Hypothalamus (tissue), 51 donors: ENCODE measurements around the gene TAS2R13.

Experiments
- DNase-seq, 51 donors: peaks; one replicate each; lab custom pipeline; 2025; lab: John Stamatoyannopoulos, UW

Gene TAS2R13

DNA sequence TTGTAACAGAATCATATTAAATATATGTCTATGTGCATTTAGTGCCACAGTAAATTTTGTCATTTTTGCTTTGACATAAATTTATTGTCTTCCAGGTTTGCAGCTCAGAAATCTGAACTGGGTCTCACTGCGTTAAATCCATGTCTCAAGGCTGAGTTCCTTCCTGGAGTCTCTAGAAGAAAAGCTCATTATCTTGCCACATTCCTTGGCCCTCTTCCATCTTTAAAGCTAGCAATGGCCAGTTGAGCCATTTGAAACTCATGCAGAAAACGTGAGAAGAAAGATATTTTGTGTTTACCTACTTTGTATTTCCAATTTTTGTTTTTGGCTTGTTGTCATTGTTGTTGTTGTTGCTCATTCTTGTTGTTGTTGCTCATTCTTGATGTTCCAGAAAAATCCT, 36.0 kb downstream of the TAS2R13 start:
- DNase-seq, result no peak

GRCh38 chr12:10867381-10867780, 42.0 kb downstream of the TAS2R13 start:
- no peak for DNase-seq

DNA sequence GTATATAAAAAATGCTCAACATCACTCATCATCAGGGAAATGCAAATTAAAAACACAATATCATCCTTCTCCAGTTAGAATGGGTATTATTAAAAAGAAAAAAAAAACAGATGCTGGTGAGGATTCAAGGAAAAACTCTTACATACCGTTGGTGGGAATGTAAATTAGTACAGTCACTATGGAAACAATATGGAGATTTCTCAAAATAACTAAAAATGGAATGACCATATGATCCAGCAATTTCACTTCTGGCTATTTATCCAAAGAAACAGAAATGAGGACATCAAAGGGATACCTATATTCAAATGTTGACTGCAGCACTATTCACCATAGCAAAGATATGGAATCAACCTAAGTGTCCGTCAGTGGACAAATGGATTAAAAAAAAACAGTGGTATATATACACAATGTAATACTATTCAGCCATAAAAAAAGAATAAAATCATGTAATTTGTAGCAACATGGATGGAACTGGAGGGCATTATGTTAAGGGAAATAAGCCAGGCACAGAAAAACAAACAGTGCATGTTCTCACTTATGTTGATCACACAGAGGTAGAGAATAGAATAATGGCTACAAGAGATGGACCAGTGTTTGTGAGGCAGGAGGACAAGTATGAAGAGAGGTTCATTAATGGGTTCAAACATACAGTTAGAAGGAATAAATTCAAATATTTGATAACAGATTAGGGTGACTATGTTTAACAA, 45.7 kb downstream of the TAS2R13 start:
- no peak for DNase-seq

DNA sequence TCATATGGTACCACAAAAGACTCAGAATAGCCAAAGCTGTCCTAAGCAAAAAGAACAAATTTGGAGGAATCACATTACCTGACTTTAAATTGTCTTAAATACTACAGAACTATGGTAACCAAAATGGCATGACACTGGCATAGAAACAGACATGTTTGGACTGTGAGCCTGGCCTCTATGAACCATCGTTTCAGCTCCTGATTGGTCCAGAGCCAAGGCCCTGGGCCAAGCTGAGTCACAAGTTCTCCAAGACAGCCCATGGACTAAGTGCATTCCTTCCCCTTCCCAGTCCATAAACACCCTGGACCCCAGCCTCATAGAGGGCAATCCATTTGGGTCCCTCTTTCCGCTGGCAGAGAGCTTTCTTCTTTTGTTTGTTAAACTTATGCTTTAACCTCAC, 48.0 kb downstream of the TAS2R13 start:
- DNase-seq, result no peak
